Stimulated activated CD4-positive, alpha-beta T cell treated with anti-CD3 and anti-CD28 coated beads, Interleukin-15, amount 100 ng/mL, for 48 hours (primary cell): ENCODE data around the gene POU2F2.

Experiments
- DNase-seq, 2 donors: peaks; one replicate each; pipeline ENCODE4 v3.0.0-alpha.2; 2020; ENCODE audit warnings: low read depth in 2 of 2

The POU2F2 gene

DNA sequence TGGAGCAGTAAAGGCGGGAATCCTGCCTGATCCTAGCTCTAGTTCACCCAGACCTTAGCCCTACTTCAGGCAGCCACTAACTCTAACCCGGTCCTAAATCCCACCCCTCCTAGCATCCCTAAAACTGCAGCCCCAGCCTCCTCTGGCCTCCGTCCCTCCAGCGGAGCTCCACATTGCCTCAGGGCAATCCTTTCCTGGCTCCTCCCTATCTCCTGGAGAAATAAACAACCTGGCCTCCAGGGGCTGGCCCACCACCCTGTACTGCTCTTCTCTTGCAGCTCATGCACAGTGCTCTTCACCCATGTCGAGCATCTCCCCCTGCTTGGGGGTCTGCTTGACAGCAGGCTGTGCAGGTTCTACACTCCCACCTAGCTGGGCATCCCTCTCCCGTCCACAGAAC, 6.7 kb downstream of the POU2F2 start:
- no peak for DNase-seq

DNA sequence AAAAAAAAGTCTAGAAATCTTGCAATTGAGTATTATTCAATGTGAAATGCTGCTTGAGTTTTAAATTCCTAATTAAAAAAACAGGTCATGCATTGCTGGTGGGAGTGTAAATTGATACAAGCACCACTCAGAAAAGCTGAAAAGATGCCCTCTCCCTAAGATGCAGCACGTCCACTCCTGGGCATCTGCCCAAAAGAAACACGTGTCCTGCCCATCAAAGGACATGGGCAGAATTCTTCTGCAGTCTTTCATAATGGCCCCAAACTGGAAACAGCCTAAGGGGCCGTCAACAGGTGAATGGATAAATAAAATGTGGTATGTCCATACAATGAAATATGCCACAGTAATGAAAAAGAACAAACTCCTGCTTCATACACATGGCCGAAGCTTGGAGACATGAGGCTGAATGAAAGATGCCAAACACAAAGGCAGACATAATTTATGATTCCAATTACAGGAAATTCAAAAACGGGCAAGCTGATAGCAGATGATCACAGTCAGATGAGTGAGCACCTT, 7.8 kb downstream of the POU2F2 start:
- DNase-seq: no peak

DNA sequence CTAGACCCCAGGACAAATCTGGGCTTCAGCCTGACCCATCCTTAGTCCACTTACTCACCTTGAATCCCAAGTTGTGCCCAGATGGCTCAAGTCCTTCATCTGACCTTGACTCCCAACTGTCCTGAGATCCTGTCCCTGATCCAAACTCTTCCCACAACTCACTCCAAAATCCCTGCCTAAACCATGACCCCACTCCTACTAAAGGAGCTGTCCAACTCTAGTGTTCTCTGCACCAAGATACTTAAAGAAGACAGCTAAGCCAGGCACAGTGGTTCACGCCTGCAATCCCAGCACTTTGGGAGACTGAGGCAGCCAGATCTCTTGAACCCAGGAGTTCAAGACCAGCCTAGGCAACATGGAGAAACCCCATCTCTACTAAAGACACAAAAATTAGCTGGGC, 8.5 kb downstream of the POU2F2 start:
- DNase-seq: no peak

DNA sequence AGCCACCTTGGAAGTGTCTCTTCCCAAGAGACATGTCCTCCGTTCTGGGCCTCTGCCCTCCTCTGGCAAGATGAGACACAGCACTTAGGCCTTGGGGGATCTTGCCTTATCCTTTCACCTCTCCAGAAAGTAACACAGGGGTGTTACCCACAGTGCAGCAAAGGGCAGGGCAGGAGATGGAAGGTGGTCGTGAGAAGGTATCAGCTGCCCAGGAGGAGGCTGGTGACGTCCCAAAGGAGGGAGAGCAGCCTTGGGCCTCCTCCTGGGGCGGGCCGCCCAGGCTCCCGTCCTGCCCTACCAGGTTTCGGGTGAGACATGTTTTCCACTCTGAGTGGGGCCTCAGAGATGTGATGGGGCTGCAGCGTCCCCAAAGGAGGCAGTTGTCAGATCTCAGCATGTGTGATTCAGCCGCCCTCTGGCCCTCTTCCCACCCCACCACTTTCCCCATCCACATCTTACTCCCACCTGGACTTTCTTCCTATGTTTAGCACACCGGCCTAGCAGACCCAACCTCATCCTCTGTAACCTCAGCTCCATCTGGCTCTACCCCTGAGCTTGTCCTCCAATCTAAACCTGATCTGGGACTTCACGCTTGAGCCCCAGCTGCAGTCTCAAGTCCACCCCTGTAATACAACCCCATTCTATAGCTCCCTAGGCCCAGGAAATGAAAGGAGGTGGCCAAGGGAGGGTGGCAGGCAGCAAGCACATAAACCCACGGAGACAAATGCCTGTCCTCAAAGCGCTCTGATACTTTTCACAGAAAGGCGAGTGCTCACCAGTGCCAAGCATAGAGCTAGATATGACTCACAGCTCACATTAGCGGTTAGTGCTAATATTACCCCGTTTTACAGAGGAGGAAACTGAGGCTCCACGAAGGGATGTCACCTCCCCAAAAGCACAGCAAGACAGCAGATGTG, 9.3 kb downstream of the POU2F2 start:
- peak; percentile 65 to 76 for DNase-seq

DNA sequence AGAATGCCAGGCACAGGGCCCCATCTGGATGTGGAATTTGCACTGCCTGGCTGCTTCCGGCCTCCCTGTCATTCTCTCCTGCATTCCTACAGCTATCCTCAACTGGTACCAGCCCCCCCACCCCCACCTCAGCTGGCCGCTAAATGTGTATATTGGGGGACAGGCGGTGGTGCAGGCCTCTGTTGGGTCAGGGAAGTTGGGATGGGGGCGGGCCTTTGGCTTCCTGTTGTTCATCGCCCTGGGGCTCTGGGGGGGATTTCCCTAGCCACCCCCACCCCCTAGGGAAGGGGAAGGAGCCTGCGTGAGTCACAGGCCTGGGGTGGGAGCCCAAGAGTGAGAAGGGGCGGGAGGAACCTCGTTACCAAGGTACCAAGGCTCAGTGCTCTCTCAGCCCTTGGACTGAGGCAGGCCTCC, 10.6 kb downstream of the POU2F2 start:
- DNase-seq: peak; percentile 72 to 82

DNA sequence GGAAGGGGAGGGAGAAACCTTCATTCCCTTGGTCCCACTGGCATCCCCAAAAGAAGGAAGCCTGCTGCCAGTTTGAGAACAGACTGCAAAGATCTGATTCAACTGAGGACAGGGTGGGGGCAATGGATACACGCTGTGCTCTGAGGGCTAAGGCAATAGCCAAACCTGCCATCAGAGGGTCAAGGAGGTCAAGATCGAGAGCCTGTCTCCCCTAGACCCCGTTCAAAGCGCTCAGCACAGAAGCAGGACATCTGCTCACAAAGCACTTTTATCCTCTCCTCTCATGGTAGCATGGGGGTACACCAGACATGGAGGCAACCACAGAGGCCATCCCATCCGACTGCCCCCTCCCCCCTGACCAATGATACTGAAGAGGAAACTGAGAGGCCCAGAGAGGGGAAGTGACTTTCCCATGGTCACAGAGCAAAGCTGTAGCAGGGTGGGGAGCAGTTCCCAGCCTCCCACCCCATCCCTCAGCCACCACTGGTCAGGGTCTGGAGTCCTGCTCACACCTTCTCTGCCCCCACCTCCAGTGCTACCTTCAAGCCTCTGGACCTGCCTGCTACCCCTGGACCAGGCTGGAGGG, 11.1 kb downstream of the POU2F2 start:
- no peak for DNase-seq

DNA sequence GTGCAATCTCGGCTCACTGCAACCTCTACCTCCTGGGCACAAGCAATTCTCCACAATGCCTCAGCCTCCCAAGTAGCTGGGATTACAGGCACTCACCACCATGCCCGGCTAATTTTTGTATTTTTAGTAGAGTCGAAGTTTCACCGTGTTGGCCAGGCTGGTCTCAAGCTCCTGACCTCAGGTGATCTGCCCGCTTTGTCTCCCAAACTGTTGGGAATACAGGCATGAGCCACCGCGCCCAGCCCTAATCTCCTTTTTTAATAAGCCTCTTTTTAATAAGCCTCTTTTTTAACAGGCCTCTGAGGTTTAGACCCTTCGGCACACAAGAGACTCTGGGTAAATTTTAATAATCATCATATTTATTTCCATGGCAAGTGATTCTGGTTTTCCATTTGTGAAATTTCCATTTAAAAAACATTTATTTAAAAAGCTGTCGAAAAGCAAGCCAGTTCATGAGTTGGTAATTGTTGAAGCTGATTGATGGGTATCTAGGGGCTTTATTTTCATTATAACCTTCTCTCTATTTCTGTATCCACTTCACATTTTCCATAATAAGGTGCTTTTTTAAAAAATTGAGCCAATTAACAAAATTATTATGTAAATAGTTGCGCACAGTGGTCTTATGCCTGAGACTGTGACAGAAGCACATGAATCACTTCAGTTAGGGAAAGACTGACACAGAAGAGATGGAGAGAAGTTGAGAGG, 11.8 kb downstream of the POU2F2 start:
- no peak for DNase-seq

DNA sequence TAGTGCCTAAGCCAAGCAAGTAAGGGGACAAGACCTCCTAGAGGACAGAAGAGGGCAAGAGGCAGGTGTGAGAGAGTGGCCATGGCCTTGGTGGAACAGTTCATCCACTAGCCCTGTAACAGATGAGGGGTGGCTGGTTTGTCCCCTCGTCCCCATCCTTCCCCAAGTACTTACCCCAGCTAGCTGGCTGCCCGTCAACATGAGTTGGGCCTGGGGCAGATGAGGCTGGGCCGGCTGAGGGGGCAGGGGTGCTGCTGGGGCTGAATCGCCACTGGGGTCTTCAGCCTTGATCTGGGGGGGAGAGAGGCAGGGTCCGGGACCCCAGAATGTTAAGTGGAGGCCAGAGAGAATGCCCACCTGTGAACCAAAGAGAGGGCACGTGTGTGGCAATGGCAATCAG, 15.2 kb downstream of the POU2F2 start:
- no peak for DNase-seq

DNA sequence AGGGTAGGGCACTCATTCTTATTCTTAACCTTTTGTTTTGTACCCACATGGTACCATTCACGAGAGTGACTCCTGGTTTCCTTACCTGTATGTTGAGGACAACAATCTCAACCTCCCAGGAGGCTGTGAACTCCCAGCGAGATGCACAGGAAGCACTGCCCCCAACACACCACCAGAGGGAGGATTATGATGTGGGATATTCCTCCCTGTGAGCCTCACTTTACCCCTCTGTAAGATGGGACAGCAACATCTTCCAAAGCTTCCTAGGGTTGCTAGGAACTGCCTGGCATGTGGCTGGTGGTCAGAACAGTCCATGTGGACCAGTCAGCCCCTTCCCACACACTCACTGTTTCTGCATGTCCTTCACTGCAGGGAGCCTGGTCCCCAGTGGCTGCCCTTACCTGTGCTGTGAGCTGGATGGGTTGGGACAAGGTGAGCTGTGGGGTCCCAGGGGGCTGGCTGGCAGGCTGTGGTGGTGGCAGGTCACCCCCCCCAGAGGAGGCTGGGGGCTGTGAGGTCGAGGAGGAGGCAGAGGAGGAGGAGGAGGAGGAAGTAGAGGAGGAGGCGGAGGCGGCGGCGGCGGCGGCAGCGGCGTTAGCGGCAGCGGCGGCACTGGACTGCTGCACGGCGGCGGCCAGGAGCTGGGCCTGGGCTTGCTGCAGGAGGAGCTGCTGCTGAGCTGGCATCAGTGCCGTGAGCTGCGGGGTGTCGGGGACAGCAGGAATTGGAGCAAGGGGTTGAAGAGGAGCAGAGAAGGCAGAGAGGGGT, 15.8 kb downstream of the POU2F2 start:
- no peak for DNase-seq

DNA sequence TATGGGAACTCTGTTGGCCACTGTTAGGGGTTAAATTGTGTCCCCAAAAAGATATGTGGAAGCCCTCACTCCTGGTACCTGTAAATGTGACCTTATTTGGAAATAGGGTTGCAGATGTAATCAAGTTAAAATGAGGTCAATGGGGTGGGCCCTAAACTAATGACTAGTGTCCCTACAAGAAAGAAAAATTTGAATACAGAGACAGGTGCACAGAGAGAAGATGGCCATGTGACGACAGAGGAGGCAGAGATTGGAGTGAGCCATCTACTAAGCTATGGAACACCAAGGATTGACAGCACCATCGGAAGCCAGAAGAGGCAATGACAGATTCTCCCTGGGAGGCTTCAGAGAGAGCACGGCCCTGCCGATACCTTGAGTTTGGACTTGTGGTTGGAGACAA, 16.5 kb downstream of the POU2F2 start:
- DNase-seq: no peak

DNA sequence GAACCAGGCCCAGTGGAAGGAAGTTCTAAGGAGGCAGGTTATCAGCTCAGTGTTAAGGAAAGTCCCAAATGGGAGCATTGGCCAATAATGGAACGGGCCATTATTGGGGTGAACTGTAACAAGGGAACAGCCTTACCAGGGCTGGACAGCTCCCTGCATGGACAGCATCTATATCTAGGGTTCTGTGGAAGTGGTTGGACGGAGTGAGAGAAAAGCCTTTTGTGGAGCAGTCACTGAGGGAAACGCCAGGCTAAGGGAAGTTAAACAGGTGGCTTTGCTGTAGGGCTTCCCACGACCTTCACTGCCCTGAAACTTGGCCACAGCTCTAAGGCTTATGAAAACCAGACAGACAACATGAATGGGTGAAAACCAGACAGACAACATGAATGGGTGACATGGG, 17.0 kb downstream of the POU2F2 start:
- DNase-seq: no peak

DNA sequence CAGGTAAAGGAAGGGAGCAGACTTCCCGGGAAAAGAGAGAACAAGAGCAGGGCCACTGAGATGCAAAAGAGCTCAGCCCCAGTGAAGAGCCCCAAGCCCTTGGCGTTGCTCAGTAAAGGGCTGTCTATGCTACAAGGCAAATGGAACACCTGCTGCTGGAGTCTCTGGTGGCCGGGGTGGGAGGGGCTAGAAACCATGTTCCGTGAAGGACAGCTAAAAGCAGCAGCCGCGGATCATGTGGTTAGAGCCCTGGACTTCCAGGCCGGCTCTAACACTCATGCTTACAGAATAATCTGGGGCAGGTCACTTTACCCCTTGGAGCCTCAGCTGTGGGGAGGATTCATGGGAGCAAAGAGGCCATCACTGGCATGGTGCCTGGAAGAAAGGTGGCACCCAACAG, 17.8 kb downstream of the POU2F2 start:
- DNase-seq: no peak

DNA sequence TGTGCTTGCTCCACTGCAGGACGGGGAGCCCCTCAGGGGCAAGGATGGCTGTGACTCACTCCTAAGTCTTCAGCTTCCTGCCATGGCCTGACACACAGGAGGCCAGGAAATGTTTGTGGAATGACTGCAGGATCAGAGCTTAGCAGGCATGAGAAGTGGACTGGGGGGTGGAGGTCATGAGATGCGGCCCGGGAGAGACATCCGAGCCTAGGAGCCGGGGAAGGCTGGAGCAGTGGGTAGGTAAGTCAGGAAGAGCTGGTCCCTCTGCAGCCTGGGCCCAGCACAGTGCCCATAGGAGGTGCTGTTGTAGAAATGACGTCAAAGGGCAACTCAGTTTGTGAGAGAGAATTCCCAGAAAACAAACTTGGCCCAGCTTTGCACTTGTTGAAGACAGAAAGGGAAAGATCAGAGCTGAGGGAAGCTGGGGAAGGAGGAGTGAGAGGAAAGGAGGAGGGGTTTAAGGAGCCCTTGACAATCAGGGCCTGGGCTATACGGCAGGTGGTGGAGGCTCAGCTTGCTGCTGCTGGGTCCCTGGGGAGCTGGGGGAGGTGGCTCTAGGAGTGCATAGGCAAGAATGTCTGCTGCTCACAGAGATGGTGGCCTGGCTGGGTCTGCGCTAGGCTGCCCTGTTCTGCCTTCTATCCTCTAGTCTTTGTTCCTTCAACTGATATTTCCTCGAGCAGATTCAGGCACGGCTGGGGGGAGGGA, 18.5 kb downstream of the POU2F2 start:
- no peak for DNase-seq

DNA sequence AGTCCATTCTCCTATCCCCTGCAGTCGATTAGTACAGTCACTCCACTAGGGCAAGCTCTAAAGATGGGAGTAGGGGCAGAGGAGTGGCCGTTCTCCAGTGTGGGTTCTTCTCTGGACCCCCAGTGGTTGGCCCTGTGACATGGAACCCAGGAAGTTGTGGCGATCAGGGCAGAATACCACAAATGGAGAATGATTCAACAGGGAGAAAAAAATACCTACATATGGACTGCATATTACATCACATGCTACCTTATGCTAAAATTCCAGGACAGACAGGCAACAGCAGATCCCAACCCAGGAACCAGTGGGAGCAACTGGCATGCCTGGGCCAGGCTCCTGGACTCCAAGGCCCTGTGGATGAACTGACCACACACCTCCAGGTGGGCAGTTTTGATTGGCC, 20.4 kb downstream of the POU2F2 start:
- no peak for DNase-seq

DNA sequence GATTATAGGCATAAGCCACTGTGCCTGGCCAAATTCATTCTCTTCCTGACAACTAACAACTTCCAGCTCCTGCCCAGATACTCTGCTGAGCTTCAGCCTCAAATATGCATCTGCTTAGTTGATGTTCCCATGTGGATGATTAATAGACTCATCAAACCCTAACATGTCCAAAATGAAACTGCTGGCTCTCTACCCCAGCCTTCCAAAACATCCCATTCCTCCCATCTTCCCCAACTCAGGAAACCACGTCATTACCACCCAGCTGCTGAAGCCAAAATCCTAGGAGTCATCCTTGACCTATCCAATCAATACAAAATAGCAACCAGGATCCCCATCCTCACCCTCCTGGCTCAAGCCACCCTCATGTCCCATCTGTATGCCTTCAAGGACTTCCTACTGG, 20.9 kb downstream of the POU2F2 start:
- no peak for DNase-seq

DNA sequence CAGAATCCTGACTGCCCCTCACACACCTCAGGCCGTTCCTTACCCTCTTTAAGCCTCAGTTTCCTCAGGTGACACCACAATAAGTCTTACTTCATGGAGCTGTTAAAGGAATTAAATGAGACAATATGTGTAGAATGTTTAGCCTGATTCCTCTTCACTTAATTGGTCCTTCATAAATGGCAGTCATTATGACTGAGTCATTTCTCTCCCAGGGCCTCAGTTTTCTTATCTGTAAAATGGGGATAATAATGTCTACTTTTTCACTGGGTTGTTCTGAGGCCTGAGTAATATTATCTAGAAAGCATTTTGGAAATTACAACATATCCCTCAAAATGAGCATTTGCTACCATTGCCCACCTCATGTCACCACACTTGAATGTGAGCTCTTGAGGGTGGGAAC, 21.6 kb downstream of the POU2F2 start:
- no peak for DNase-seq

DNA sequence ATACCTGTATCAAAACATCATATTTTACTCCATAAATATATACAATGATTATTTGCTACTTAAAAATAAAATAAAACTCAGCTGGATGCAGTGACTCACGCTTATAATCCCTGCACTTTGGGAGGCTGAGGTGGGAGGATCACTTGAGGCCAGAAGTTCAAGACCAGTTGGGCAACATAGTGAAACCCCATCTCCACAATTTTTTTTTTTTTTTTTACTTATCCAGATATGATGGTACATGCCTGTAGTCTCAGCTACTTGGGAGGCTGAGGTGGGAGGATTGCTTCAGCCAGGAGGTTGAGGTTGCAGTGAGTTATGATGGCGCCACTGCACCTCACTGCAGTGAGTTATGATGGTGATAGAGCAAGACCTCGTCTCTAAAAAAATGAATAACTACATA, 22.4 kb downstream of the POU2F2 start:
- no peak for DNase-seq

DNA sequence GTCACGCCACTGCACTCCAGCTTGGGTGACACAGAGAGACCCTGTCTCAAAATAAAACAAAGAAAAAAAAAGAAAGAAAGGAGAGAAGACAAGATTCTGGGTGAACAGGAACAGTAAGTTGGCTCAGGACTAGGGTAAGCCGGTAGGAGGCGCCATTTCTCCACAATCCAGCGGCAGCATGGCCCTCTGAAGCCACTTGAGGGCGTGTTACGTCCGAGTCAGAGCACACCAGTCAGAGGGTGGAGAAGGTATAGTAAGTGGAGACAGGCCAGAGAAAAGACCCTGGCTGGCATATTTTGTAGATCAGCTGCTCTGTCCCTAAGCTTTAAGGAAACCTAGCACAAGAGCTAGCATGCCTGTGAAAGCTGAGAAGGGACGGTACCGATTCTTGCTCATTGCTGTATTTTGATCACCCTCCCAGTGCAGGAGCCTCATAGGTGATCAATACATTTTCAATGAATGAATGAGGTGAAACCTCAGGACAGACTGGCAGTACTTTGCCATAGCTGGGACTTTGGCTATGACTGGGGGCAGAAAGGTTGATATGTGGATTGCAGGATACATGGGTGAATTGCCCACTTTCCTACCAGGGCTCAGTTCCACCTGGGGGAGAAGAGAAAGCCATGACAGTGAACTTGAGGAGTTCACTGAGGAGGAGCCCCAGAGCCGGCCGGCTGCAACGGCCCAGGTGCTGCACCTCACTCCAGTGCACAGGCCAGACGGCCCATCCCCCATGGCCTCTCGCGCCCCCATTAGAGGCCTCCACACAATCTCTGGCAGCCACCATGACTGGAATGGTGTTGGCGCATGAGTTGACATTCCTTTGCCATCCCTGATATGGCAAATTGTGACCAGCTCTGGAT, 23.5 kb downstream of the POU2F2 start:
- DNase-seq: peak; percentile 78 to 86

DNA sequence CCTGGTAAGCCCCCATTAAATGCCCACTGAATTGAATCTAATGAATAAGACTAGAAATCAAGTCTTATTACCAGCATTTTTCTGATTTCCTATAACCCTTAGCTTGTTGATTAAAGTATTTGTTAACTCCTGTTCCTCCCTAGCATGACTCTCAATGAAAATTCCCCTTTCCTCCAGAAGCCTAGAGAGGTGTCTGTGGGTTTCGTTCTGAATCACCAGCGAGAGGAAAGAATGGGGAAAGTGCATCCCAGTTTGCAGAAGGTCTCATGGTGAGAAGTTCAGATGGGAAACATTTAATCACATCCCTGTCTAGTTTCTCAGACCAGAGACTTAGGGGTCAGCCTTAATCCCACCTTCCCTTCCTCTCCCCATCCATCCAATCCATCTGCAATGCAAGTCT, 26.9 kb downstream of the POU2F2 start:
- no peak for DNase-seq

DNA sequence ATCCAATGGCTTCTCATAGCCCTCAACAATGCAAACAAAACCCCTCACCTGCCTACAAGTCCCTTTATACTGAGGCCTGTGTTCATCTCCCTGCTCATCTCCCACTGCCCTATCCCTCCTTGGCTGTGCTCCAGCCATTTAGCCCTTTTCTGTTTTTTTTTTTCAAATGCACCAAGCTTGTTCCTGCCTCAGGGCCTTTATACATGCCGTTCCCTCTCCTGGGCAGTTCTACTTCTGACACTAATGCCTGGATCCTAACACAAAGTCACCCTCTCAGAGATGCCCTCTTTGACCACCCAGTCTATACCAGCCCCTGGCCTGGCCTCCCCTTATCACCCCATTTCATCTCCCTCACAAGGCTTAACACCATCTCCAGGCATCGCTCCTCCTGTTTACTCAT, 29.4 kb downstream of the POU2F2 start:
- no peak for DNase-seq
